T-helper 17 cell (primary cell): ENCODE measurements around the gene SYNDIG1. TPM values are rescaled to one million over a fixed set of nuclear protein-coding genes. Genes with fewer than 3 reads are reported as not detected.

Experiments used
- ATAC-seq: fragments of 150-1000 bp; cut with Tn5 transposase; 2 replicates; pipeline ENCODE4 v1.10.0; 2021; ENCODE audit warnings: mild to moderate bottlenecking, moderate library complexity
- DNase-seq, 3 donors: peaks; one replicate each; pipeline versions ENCODE4 v3.0.0 to v3.0.0-alpha.2; 2020 to 2021
- H3K9me3 ChIP-seq: one replicate; pipeline ENCODE4 v1.7.0; 2013; ENCODE audit warnings: low read length, mild to moderate bottlenecking; ENCODE audit not compliant: control insufficient read depth, poor library complexity, severe bottlenecking
- H3K27ac Mint-ChIP-seq: one replicate; pipeline ENCODE4 v1.8.0; 2022; ENCODE audit warnings: mild to moderate bottlenecking, moderate library complexity, mixed read lengths
- H3K27me3 Mint-ChIP-seq: one replicate; pipeline ENCODE4 v1.8.0; 2022; ENCODE audit warnings: mixed read lengths
- H3K36me3 Mint-ChIP-seq: one replicate; pipeline ENCODE4 v1.8.0; 2022; ENCODE audit warnings: low read depth, mixed read lengths
- H3K4me1 Mint-ChIP-seq: one replicate; pipeline ENCODE4 v1.8.0; 2022; ENCODE audit warnings: mild to moderate bottlenecking, mixed read lengths
- H3K4me3 Mint-ChIP-seq: one replicate; pipeline ENCODE4 v1.8.0; 2022; ENCODE audit warnings: mild to moderate bottlenecking, moderate library complexity, mixed read lengths
- total RNA-seq, 4 donors: library from RNA in 2 of 4; stranded (reverse) in 2 of 4; gene quantifications; one replicate each; pipeline ENCODE4 v1.2.3 and lab custom pipeline; 2022 to 2026

SYNDIG1 gene
- total RNA-seq, 2 donors from 2014 or later: not detected

GRCh38 chr20:24470746-24471582 is 1.5 kb downstream of the SYNDIG1 start:
- Mint-ChIP-seq H3K27me3 (peaks cover 73% of the 10 kb centered on the region), H3K4me3 (no peak overlapping the region)

DNA sequence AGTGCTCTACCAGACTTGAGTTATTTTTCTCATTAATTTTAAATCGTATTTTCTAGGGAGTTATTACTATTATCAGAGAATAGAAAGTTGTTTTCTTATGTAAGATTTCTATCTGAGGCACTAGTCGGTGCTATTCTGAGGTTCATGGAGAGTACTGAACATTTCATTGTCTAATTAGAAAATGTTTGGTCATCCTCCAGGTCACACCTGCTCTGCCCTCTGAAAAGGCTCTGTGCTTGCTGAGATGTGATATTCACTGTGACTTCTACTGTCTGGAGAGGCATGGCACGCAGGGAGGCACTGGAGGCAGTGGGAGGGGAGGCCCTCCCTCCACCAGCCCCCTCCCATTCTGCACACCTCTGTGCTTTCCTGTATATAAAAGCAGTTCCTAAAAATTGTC is 3.0 kb downstream of the SYNDIG1 start:
- no peak for ATAC-seq
- Mint-ChIP-seq H3K36me3 (no peaks in the 10 kb centered on the region), H3K4me1 (no peaks in the 10 kb centered on the region), H3K27ac (no peak overlapping the region), H3K27me3 (peaks cover 69% of the 10 kb centered on the region), H3K4me3 (no peak overlapping the region)
- no peak for DNase-seq
- H3K9me3 ChIP-seq: no peaks in the 10 kb centered on the region

More at GRCh38 chr20:24470746-24471582, 1.5 kb downstream of the SYNDIG1 start:
- no peak overlapping the region for H3K27ac Mint-ChIP-seq
- DNase-seq: no peak
- no peaks in the 10 kb centered on the region for H3K4me1 Mint-ChIP-seq
- no peaks in the 10 kb centered on the region for H3K36me3 Mint-ChIP-seq
- no peaks in the 10 kb centered on the region for H3K9me3 ChIP-seq
- ATAC-seq: no peak

GRCh38 chr20:24473435-24474223 is 4.2 kb downstream of the SYNDIG1 start:
- peaks cover 69% of the 10 kb centered on the region for H3K27me3 Mint-ChIP-seq

GRCh38 chr20:24477831-24478547 is 8.6 kb downstream of the SYNDIG1 start:
- Mint-ChIP-seq H3K4me3 (no peak overlapping the region), H3K27me3 (peaks cover 56% of the 10 kb centered on the region), H3K27ac (no peak overlapping the region), H3K36me3 (no peaks in the 10 kb centered on the region), H3K4me1 (no peaks in the 10 kb centered on the region)
- no peak for ATAC-seq
- no peaks in the 10 kb centered on the region for H3K9me3 ChIP-seq
- DNase-seq: no peak

More at GRCh38 chr20:24473435-24474223, 4.2 kb downstream of the SYNDIG1 start:
- Mint-ChIP-seq H3K4me3 (no peak overlapping the region), H3K4me1 (no peaks in the 10 kb centered on the region), H3K36me3 (no peaks in the 10 kb centered on the region), H3K27ac (no peak overlapping the region)
- H3K9me3 ChIP-seq: no peaks in the 10 kb centered on the region
- ATAC-seq (no peak), DNase-seq (no peak)

- no peaks in the 10 kb centered on the region for H3K36me3 Mint-ChIP-seq
- H3K4me1 Mint-ChIP-seq: no peaks in the 10 kb centered on the region
- ATAC-seq (no peak), DNase-seq (no peak)
- H3K27ac Mint-ChIP-seq: no peak overlapping the region
- peaks cover 54% of the 10 kb centered on the region for H3K27me3 Mint-ChIP-seq
- no peak overlapping the region for H3K4me3 Mint-ChIP-seq
- no peaks in the 10 kb centered on the region for H3K9me3 ChIP-seq
Measured at GRCh38 chr20:24478584-24478983, 9.2 kb downstream of the SYNDIG1 start.

DNA sequence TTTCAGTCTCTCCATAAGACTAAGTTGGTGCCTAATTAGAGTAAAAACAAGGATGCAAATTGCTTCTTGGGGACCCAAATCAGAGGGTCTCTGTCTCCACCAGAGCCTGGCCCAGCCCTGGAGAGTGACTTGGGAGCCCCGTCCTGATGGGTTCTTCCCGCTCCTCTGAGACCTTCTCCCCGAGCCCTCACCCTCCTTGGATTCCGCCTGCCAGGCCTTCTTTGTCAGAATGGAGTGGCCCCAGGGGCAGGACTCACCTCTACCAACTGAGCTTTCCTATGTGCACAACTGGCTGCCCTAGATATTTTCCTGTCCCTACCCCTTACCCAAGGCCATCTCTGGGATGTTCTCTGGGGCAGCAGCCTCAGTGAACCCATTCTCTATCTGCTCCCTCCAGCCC is 9.7 kb downstream of the SYNDIG1 start:
- H3K4me3 Mint-ChIP-seq: no peak overlapping the region
- peaks cover 52% of the 10 kb centered on the region for H3K27me3 Mint-ChIP-seq
- ATAC-seq (no peak), DNase-seq (no peak)
- no peaks in the 10 kb centered on the region for H3K4me1 Mint-ChIP-seq
- H3K36me3 Mint-ChIP-seq: no peaks in the 10 kb centered on the region
- no peak overlapping the region for H3K27ac Mint-ChIP-seq
- H3K9me3 ChIP-seq: no peaks in the 10 kb centered on the region

DNA sequence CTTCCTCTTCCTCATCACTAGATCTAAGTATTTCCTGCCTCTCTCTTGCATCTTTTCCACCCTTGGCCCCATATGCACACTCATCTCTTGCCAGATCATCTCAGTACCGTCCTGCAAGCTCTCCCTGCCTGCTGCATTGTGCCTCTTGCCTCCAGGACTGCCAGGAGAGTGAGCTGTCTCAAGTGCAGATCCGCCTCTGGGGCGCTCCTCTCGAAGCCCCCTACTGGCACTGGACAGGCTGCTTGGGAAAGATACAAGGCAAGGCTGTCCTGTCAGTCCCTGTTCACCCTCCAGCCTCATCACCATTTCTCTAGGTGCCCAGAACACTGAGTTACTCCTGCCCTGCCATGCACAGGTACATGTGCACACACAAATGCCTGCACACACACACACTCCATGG is 10.2 kb downstream of the SYNDIG1 start:
- ATAC-seq (no peak), DNase-seq (no peak)
- Mint-ChIP-seq H3K36me3 (no peaks in the 10 kb centered on the region), H3K4me3 (no peak overlapping the region), H3K27me3 (peaks cover 47% of the 10 kb centered on the region), H3K4me1 (no peaks in the 10 kb centered on the region), H3K27ac (no peak overlapping the region)
- no peaks in the 10 kb centered on the region for H3K9me3 ChIP-seq

- no peak overlapping the region for H3K4me3 Mint-ChIP-seq
- DNase-seq: no peak
- no peaks in the 10 kb centered on the region for H3K4me1 Mint-ChIP-seq
- no peak for ATAC-seq
- no peak overlapping the region for H3K27ac Mint-ChIP-seq
- no peaks in the 10 kb centered on the region for H3K36me3 Mint-ChIP-seq
- H3K27me3 Mint-ChIP-seq: peaks cover 40% of the 10 kb centered on the region
- no peaks in the 10 kb centered on the region for H3K9me3 ChIP-seq
Measured at GRCh38 chr20:24480509-24480908, 11.1 kb downstream of the SYNDIG1 start.

- Mint-ChIP-seq H3K27ac (no peak overlapping the region), H3K4me1 (no peaks in the 10 kb centered on the region), H3K36me3 (no peaks in the 10 kb centered on the region), H3K27me3 (peaks cover 35% of the 10 kb centered on the region), H3K4me3 (no peak overlapping the region)
- no peaks in the 10 kb centered on the region for H3K9me3 ChIP-seq
- ATAC-seq (no peak), DNase-seq (no peak)
Measured at GRCh38 chr20:24481173-24481572, 11.7 kb downstream of the SYNDIG1 start.

DNA sequence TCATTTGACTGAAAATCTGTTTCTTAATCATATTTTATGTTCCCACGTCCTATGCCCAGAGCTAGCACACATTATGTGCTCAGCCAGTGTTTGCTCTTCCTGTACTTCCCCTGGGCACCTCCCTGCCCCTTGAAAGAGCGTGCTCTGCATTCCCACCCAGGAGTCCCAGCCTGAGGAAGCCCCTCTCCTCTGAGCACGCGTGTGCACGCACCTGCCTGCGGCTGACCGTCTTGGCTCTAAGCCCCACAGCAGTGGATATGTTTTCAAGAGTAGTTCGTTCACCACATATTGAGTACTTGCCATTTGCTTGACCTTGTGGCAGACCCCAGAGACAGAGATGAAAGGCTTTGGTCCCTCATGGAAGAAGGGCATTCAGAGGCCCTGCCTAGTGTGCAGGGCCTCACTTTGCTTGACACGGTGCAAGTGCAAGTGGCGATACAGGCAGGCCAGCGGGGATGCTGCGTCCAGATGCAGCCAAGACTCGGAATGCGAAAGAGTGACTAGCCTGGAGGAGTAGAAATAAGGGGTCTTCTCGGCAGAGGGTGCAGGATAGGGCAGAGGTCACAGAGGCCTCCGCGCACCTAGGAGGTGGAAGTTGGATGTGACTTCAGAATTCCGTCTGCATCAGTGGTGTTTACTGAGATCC is 14.1 kb downstream of the SYNDIG1 start:
- ATAC-seq (no peak), DNase-seq (no peak)
- H3K9me3 ChIP-seq: no peaks in the 10 kb centered on the region
- Mint-ChIP-seq H3K4me1 (no peaks in the 10 kb centered on the region), H3K4me3 (no peak overlapping the region), H3K36me3 (no peaks in the 10 kb centered on the region), H3K27ac (no peak overlapping the region), H3K27me3 (peaks cover 18% of the 10 kb centered on the region)

DNA sequence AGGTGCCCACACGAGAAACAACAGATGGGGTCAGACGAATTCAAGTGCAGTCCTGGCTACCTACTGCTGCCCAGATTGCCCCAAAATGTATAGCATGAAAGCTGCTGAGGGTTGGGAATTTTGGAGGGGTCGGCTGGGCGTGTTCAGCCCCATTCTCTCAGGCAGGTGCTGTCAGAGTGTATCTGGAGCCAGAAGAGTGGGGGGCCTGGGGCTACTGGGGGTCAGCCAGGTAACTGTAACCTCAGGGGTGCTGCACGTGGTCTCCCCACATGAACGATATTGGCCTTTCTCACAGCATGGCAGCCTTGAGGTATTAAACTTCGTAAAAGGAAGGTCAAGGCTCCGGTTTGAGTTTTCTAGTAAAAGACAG is 14.6 kb downstream of the SYNDIG1 start:
- no peak for ATAC-seq
- no peaks in the 10 kb centered on the region for H3K9me3 ChIP-seq
- no peak overlapping the region for H3K4me3 Mint-ChIP-seq
- no peak for DNase-seq
- H3K36me3 Mint-ChIP-seq: no peaks in the 10 kb centered on the region
- peaks cover 17% of the 10 kb centered on the region for H3K27me3 Mint-ChIP-seq
- H3K27ac Mint-ChIP-seq: no peak overlapping the region
- H3K4me1 Mint-ChIP-seq: no peaks in the 10 kb centered on the region

DNA sequence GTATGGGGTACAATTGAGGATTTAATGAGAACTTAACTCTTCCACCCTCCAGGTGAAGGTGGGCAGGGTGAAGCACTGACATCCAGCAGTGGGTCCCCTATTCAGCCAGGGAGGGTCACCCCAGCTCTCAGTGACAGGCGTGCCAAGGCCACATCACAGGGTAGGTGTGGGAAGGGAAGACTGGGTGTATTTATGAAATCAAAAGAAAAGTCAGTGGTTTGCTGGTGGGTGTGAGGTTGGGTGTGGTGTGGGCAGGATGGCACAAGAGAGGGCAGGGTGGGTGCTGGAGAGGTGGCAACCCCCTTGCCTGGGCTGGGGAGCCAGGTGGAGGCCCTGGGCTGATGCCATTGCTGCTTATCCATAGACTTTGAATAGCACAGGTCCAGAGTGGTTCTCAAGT is 16.6 kb downstream of the SYNDIG1 start:
- no peak for DNase-seq
- H3K4me3 Mint-ChIP-seq: no peak overlapping the region

GRCh38 chr20:24487240-24487639 is 17.8 kb downstream of the SYNDIG1 start:
- no peaks in the 10 kb centered on the region for H3K36me3 Mint-ChIP-seq
- no peak for ATAC-seq
- no peaks in the 10 kb centered on the region for H3K4me1 Mint-ChIP-seq
- no peaks in the 10 kb centered on the region for H3K9me3 ChIP-seq
- no peak for DNase-seq
- no peak overlapping the region for H3K4me3 Mint-ChIP-seq
- H3K27me3 Mint-ChIP-seq: peaks cover 7% of the 10 kb centered on the region
- H3K27ac Mint-ChIP-seq: no peak overlapping the region

More for the DNA sequence above, 16.6 kb downstream of the SYNDIG1 start:
- no peaks in the 10 kb centered on the region for H3K4me1 Mint-ChIP-seq
- no peaks in the 10 kb centered on the region for H3K36me3 Mint-ChIP-seq
- H3K27ac Mint-ChIP-seq: no peak overlapping the region
- H3K9me3 ChIP-seq: no peaks in the 10 kb centered on the region
- no peak for ATAC-seq
- peaks cover 7% of the 10 kb centered on the region for H3K27me3 Mint-ChIP-seq
